PC-9 (cell line): Measurements from ENCODE around the gene ACTN1. TPM values are rescaled to one million over a fixed set of nuclear protein-coding genes. Genes with fewer than 3 reads are reported as not detected.

ENCODE experiments used
- BruUV-seq: library from RNA; stranded (reverse); fragments of 400-500 nt; replicated peaks from 2 replicates; lab custom pipeline; 2021; lab: Mats Ljungman, UMichigan
- CTCF ChIA-PET: fragments of 300-600 bp; sonication (Branson Sonifier 250); formaldehyde crosslinking; loops from one replicate; lab custom pipeline; 2022; ENCODE audit warnings: antibody characterized with exemption; lab: Charles Lee
- POLR2A ChIA-PET: fragments of 300-600 bp; sonication (Branson Sonifier 250); formaldehyde crosslinking; loops from one replicate; lab custom pipeline; 2022; ENCODE audit warnings: antibody characterized with exemption; ENCODE audit not compliant: unreplicated experiment; lab: Charles Lee
- DNase-seq, 2 experiments: peaks; one replicate each; pipeline versions ENCODE4 v3.0.0 to v3.0.0-alpha.2; 2015 to 2022; ENCODE audit warnings: mixed read lengths in 1 of 2
- H2AFZ ChIP-seq: fragments of 200-600 bp; sonication (generic); 2 replicates; pipeline ENCODE4 v1.8.1; 2017; ENCODE audit warnings: antibody characterized with exemption
- H3F3A ChIP-seq: fragments of 200-600 bp; sonication (generic); 2 replicates; pipeline ENCODE4 v1.8.1; 2017; ENCODE audit warnings: antibody characterized with exemption, mild to moderate bottlenecking, low read depth; ENCODE audit not compliant: insufficient read depth
- H3K27ac ChIP-seq: fragments of 200-600 bp; sonication (generic); 2 replicates; pipeline ENCODE4 v1.6.1; 2016; ENCODE audit warnings: mixed run types
- H3K27me3 ChIP-seq: fragments of 200-600 bp; sonication (generic); 2 replicates; pipeline ENCODE4 v1.6.1; 2016; ENCODE audit warnings: low read depth, mixed run types; ENCODE audit not compliant: insufficient read depth
- H3K36me3 ChIP-seq: fragments of 200-600 bp; sonication (generic); 2 replicates; pipeline ENCODE4 v1.6.1; 2016; ENCODE audit warnings: low read depth, mixed run types
- H3K4me1 ChIP-seq: fragments of 200-600 bp; sonication (generic); replicated peaks from 2 replicates; pipeline ENCODE4 v1.6.1; 2016; ENCODE audit warnings: mixed run types; ENCODE audit not compliant: insufficient read depth
- H3K4me2 ChIP-seq: fragments of 200-600 bp; sonication (generic); 2 replicates; pipeline ENCODE4 v1.6.1; 2017; ENCODE audit warnings: mixed run types
- H3K4me3 ChIP-seq: fragments of 200-600 bp; sonication (generic); 2 replicates; pipeline ENCODE4 v1.6.1; 2016; ENCODE audit warnings: mixed run types
- H3K79me2 ChIP-seq: fragments of 200-600 bp; sonication (generic); 2 replicates; pipeline ENCODE4 v1.6.1; 2017; ENCODE audit warnings: low read depth, mixed run types
- H3K9me2 ChIP-seq: fragments of 200-600 bp; sonication (generic); 2 replicates; pipeline ENCODE4 v1.8.1; 2017; ENCODE audit warnings: mild to moderate bottlenecking; ENCODE audit not compliant: insufficient read depth
- H3K9me3 ChIP-seq: fragments of 200-600 bp; sonication (generic); 2 replicates; pipeline ENCODE4 v1.8.1; 2016; ENCODE audit warnings: low read depth; ENCODE audit not compliant: insufficient read depth
- H4K20me1 ChIP-seq: fragments of 200-600 bp; sonication (generic); 2 replicates; pipeline ENCODE4 v1.8.1; 2017; ENCODE audit not compliant: insufficient read depth
- EZH2 ChIP-seq: fragments of 200-600 bp; sonication (generic); IDR thresholded peaks from 2 replicates; pipeline ENCODE4 v1.8.0; 2017; ENCODE audit warnings: antibody characterized with exemption, low read depth
- intact Hi-C: fragments of 100-400 bp; cut with micrococcal nuclease; formaldehyde crosslinking; loops from one replicate; pipeline ENCODE4 v1.10.0; 2022; ENCODE audit not compliant: unreplicated experiment
- total RNA-seq: library from RNA; stranded (reverse); gene quantifications from 2 replicates; pipeline ENCODE4 v1.2.3, GENCODE V29; 2021
- TF ChIP-seq, protein P1 (sequence below): fragments of 200-600 bp; sonication (generic); conservative IDR thresholded peaks from 2 replicates; pipeline ENCODE4 v1.6.1; 2017; ENCODE audit warnings: mixed run types, antibody characterized with exemption, mild to moderate bottlenecking, moderate library complexity

Gene ACTN1
- total RNA-seq, 1 experiment from 2014 or later, result 314 TPM

DNA sequence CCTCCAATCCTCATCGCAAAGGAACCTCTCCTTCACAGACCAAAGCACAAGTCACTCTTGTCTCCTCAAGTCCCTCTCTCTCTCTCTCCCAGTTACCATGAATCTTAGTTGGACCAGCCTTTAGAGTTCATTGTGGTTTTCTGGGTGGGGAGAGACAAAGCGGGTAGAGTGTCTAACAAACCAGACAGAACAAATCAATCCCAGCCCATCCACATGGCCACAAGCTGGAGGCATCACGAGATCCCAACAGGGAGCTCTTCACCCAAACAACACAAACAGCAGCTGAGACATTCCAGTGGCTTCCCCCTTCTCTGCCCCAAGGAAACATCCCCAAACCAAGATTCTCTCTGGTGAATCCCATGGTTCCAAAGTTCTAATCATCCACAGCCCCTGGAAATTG lies 22.4 kb downstream of the ACTN1 start:
- Histone ChIP-seq H3K4me1 (peaks cover 26% of the 10 kb centered on the region), H3K27me3 (no peaks in the 10 kb centered on the region), H3K9me2 (no peaks in the 10 kb centered on the region), H3K4me3 (no peak overlapping the region), H3K79me2 (peaks cover 99% of the 10 kb centered on the region), H3K9me3 (no peaks in the 10 kb centered on the region), H3F3A (peaks cover 34% of the 10 kb centered on the region), H3K36me3 (0 out of 2 replicates have a peak, but pooled peaks cover 30% of the 10 kb centered on the region), H2AFZ (no peak overlapping the region), H4K20me1 (peaks cover 84% of the 10 kb centered on the region), H3K27ac (no peak overlapping the region), H3K4me2 (no peak overlapping the region)
- intact Hi-C loops, result no loop called here
- POLR2A ChIA-PET, result interaction anchor here (0.5 kb wide), 1 partner anchor 122 kb away, joined by 3 read pairs; no protein-coding TSS in a partner anchor
- BruUV-seq, result no TSS peak
- TF ChIP-seq EZH2, result no peak
- TF ChIP-seq, protein P1, sequence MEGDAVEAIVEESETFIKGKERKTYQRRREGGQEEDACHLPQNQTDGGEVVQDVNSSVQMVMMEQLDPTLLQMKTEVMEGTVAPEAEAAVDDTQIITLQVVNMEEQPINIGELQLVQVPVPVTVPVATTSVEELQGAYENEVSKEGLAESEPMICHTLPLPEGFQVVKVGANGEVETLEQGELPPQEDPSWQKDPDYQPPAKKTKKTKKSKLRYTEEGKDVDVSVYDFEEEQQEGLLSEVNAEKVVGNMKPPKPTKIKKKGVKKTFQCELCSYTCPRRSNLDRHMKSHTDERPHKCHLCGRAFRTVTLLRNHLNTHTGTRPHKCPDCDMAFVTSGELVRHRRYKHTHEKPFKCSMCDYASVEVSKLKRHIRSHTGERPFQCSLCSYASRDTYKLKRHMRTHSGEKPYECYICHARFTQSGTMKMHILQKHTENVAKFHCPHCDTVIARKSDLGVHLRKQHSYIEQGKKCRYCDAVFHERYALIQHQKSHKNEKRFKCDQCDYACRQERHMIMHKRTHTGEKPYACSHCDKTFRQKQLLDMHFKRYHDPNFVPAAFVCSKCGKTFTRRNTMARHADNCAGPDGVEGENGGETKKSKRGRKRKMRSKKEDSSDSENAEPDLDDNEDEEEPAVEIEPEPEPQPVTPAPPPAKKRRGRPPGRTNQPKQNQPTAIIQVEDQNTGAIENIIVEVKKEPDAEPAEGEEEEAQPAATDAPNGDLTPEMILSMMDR, result no peak
- no peak for DNase-seq
- CTCF ChIA-PET, result interaction anchor here (1.1 kb wide), 1 partner anchor 46 kb away, joined by 5 read pairs; no protein-coding TSS in a partner anchor

DNA sequence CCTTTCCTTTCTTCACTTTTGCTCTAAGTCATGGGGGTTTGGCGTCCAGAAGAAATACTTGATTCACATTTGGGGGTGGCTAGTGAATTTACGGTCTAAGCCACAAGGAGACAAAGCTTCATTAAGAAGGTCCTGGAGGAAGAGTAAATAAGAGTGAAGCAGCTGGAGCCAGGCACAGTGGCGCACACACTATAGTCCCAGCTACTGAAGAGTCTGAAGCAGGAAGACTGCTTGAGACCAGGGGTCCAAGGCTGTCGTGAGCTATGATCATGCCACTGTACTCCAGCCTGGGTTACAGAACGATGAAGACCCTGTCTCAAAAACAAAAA lies 23.3 kb downstream of the ACTN1 start:
- no peak overlapping the region for H2AFZ ChIP-seq
- H4K20me1 ChIP-seq, result peaks cover 75% of the 10 kb centered on the region
- no peaks in the 10 kb centered on the region for H3K27me3 ChIP-seq
- H3F3A ChIP-seq, result peaks cover 41% of the 10 kb centered on the region
- no TSS peak for BruUV-seq
- 0 out of 2 replicates have a peak, but pooled peaks cover 30% of the 10 kb centered on the region for H3K36me3 ChIP-seq
- peaks cover 96% of the 10 kb centered on the region for H3K79me2 ChIP-seq
- no peak for DNase-seq
- no peak overlapping the region for H3K4me2 ChIP-seq
- no peaks in the 10 kb centered on the region for H3K9me3 ChIP-seq
- ChIA-PET POLR2A (no interaction called here), CTCF (interaction anchor here (1.1 kb wide), 1 partner anchor 45 kb away, joined by 5 read pairs; no protein-coding TSS in a partner anchor)
- no peak overlapping the region for H3K4me3 ChIP-seq
- TF ChIP-seq, protein P1, result no peak
- TF ChIP-seq EZH2, result no peak
- intact Hi-C loops, result no loop called here
- peaks cover 32% of the 10 kb centered on the region for H3K4me1 ChIP-seq
- no peaks in the 10 kb centered on the region for H3K9me2 ChIP-seq
- H3K27ac ChIP-seq, result no peak overlapping the region

DNA sequence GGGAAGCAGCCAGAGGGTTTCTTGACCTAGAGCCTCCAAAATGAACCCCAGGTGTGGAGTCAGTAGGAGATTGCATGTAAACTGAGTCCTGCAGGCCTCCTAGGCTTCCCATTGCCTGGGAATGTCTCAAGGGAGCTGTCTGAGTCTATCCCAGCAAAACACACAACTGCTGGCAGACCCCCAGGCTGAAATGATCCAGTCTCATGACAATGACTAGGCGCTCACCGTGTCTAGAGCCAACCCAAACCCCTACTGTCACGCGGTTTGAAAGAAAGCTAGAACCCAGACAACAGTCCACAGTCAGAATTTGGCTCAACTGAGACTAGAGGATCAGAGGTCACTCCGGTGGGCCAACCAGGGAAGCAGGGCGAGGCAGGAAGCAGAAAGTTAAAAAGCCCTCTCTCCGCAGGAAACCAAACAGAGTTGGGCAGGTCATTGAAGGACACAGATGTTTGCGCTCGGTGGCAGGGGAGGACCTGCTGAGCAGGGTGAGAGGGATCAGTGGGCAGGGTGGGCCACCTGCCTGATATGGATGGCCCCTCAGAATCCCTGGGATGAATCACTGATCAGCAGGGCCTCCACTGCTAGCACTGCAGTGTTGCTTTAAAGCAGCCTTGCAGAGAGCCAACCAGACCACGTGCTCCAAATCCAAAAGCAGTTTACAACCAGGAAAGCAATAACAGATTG lies 23.8 kb downstream of the ACTN1 start:
- H4K20me1 ChIP-seq, result peaks cover 70% of the 10 kb centered on the region
- peaks cover 38% of the 10 kb centered on the region for H3K4me1 ChIP-seq
- no peaks in the 10 kb centered on the region for H3K9me2 ChIP-seq
- no peak overlapping the region for H3K4me2 ChIP-seq
- no peaks in the 10 kb centered on the region for H3K9me3 ChIP-seq
- BruUV-seq, result no TSS peak
- H3K27me3 ChIP-seq, result no peaks in the 10 kb centered on the region
- DNase-seq, result no peak
- ChIA-PET POLR2A (no interaction called here), CTCF (no interaction called here)
- no peak overlapping the region for H2AFZ ChIP-seq
- H3K4me3 ChIP-seq, result no peak overlapping the region
- intact Hi-C loops, result no loop called here
- H3F3A ChIP-seq, result peaks cover 45% of the 10 kb centered on the region
- H3K36me3 ChIP-seq, result 0 out of 2 replicates have a peak, but pooled peaks cover 30% of the 10 kb centered on the region
- H3K27ac ChIP-seq, result peak overlapping the region; percentile 14; the same call in 1 of the 2 replicates
- TF ChIP-seq EZH2, result no peak
- TF ChIP-seq, protein P1, result no peak
- peaks cover 96% of the 10 kb centered on the region for H3K79me2 ChIP-seq
